Measurements from ENCODE around the gene MMAA. TPM values are rescaled to one million over a fixed set of nuclear protein-coding genes. Genes with fewer than 3 reads are reported as not detected.
A peak's percentile ranks its signal among the peaks of the same experiment; 100 is the strongest.
"Not testable (repeated sequence)": the region's sequence is repeated elsewhere in the genome, so short reads cannot be mapped to it uniquely, and the experiment has no call there.

The MMAA gene
- total and polyA plus RNA-seq, 7 donors, result 3.6 to 21.9 (median 13.3) TPM

- no peaks in the 10 kb centered on the region for H3K27me3 ChIP-seq (ENCODE audit: insufficient read depth in 3 of 3, low read length in 2 of 3)
Measured at GRCh38 chr4:145619639-145619996, 433 bp downstream of the MMAA start.

DNA sequence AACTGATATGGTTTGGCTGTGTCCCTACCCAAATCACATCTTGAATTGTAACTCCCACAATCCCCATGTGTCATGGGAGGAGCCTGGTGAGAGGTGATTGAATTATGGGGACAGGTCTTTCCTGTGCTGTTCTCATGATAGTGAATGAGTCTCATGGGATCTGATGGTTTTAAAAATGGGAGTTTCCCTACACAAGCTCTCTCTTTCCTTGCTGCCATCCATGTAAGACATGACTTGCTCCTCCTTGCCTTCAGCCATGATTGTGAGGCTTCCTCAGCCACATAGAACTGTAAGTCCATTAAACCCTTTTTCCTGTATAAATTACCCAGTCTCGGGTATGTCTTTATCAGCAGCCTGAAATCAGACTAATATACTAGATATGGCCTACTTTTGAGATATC lies 2.9 kb downstream of the MMAA start:
- intact Hi-C loops (cut with DNase I), result loop anchor here in 1 of 2 donors (5.0 to 10.0 kb wide), 2 partner anchors 55 to 183 kb away; no protein-coding TSS in a partner anchor

More at GRCh38 chr4:145619639-145619996, 433 bp downstream of the MMAA start:
- TF ChIP-seq, protein P1, sequence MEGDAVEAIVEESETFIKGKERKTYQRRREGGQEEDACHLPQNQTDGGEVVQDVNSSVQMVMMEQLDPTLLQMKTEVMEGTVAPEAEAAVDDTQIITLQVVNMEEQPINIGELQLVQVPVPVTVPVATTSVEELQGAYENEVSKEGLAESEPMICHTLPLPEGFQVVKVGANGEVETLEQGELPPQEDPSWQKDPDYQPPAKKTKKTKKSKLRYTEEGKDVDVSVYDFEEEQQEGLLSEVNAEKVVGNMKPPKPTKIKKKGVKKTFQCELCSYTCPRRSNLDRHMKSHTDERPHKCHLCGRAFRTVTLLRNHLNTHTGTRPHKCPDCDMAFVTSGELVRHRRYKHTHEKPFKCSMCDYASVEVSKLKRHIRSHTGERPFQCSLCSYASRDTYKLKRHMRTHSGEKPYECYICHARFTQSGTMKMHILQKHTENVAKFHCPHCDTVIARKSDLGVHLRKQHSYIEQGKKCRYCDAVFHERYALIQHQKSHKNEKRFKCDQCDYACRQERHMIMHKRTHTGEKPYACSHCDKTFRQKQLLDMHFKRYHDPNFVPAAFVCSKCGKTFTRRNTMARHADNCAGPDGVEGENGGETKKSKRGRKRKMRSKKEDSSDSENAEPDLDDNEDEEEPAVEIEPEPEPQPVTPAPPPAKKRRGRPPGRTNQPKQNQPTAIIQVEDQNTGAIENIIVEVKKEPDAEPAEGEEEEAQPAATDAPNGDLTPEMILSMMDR (IDR thresholded peaks at IDR 0.05), result no peak
- 0 to 1% (median 1%) methylated on average over 9 of the region's 9 CpGs for WGBS, 3 donors
- H3K4me3 ChIP-seq, result peak overlapping the region; percentile 83
- intact Hi-C loops (cut with DNase I), result loop anchor here (1.0 to 10.0 kb wide), 6 partner anchors 113 to 462 kb away; partner anchors contain the start of gene SMAD1 (in 1 of the 2)
- peak; percentile 26 to 56 for DNase-seq
- no peaks in the 10 kb centered on the region for H3K9me3 ChIP-seq
- peak; percentile 63 to 69 (median 66) for ATAC-seq
- no peaks in the 10 kb centered on the region for H3K36me3 ChIP-seq (ENCODE audit: insufficient read depth in 1 of 2, low read depth in 1 of 2)
- H3K4me1 ChIP-seq, result peaks cover 37% of the 10 kb centered on the region
- H3K27ac ChIP-seq, result peak overlapping the region; percentile 95

DNA sequence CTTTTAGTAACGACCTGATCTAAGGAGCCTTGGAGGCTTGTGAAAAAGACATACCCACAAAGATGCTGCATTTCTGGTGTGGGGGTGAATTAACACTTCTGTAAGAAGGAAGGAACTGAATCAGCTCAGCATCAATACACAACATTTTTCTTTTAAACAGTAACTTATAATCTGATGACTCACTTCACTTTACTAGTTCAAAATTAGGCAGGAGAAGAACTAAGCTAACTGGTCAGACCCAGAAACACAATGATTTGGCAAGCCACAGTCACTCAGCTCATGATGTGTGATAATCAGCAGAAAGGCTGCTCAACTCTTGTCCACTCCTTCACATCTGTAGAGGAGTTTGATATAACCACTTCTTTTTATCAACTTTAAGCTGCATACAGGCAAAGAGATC lies 4.6 kb downstream of the MMAA start:
- intact Hi-C loops (cut with DNase I), result loop anchor here in 1 of 2 donors (5.0 to 10.0 kb wide), 2 partner anchors 53 to 181 kb away; no protein-coding TSS in a partner anchor
- TF ChIP-seq, protein P1 (IDR thresholded peaks at IDR 0.05), result no peak
- 87 to 97% (median 97%) methylated on average over 1 of the region's 1 CpG for WGBS, 3 donors
- H3K4me3 ChIP-seq, result no peak overlapping the region
- ATAC-seq, result no peak
- no peaks in the 10 kb centered on the region for H3K36me3 ChIP-seq (ENCODE audit: insufficient read depth in 1 of 2, low read depth in 1 of 2)
- peaks cover 17% of the 10 kb centered on the region for H3K4me1 ChIP-seq
- no peaks in the 10 kb centered on the region for H3K27me3 ChIP-seq (ENCODE audit: insufficient read depth in 3 of 3, low read length in 2 of 3)
- H3K9me3 ChIP-seq, result no peaks in the 10 kb centered on the region
- H3K27ac ChIP-seq, result no peak overlapping the region
- DNase-seq, result no peak

More for the DNA sequence above, 2.9 kb downstream of the MMAA start:
- ATAC-seq; H3K27ac ChIP-seq; H3K36me3 ChIP-seq (ENCODE audit: insufficient read depth in 1 of 2, low read depth in 1 of 2); H3K27me3 ChIP-seq (ENCODE audit: insufficient read depth in 3 of 3, low read length in 2 of 3); H3K4me3 ChIP-seq; H3K9me3 ChIP-seq; DNase-seq: not testable (repeated sequence)
- H3K4me1 ChIP-seq, result peaks cover 28% of the 10 kb centered on the region
- 93 to 97% (median 96%) methylated on average over 1 of the region's 1 CpG for WGBS, 3 donors

GRCh38 chr4:145625677-145626622 lies 6.8 kb downstream of the MMAA start:
- DNase-seq (no peak), ATAC-seq (peak in 2 of 4 donors; percentile 23 to 56)
- H3K4me3 ChIP-seq, result no peak overlapping the region
- H3K9me3 ChIP-seq, result no peaks in the 10 kb centered on the region
- no peak overlapping the region for H3K27ac ChIP-seq
- WGBS, 3 donors, result 81 to 89% (median 82%) methylated on average over 10 of the region's 10 CpGs
- intact Hi-C loops (cut with DNase I), result loop anchor here in 1 of 2 donors (10.0 kb wide), 1 partner anchor 179 kb away; no protein-coding TSS in a partner anchor
- no peaks in the 10 kb centered on the region for H3K27me3 ChIP-seq (ENCODE audit: insufficient read depth in 3 of 3, low read length in 2 of 3)
- peaks cover 6% of the 10 kb centered on the region for H3K4me1 ChIP-seq
- no peaks in the 10 kb centered on the region for H3K36me3 ChIP-seq (ENCODE audit: insufficient read depth in 1 of 2, low read depth in 1 of 2)
- TF ChIP-seq, protein P1 (IDR thresholded peaks at IDR 0.05), result no peak

DNA sequence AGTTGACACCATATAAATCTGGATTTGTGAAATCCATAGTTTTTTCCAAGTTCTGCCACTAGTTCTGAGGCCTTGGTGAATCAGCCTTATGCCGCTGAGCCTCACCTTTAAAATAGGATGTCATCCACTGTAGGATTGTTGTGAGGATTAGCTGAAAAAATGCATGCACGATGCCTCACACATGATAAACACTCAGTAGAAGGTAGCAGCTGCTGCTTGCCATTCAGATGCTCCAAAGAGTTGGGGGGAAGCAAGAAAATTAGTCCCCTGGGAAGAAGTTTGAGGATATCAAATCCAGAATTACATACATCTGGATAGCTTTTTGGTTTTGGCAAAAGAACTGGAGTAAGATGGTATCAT lies 7.4 kb downstream of the MMAA start:
- no peak for DNase-seq
- ATAC-seq, result peak in 3 of 4 donors; percentile 44 to 65 (median 50)
- intact Hi-C loops (cut with DNase I), result loop anchor here in 1 of 2 donors (10.0 kb wide), 1 partner anchor 178 kb away; no protein-coding TSS in a partner anchor
- Histone ChIP-seq H3K27ac (no peak overlapping the region), H3K4me1 (no peaks in the 10 kb centered on the region), H3K9me3 (no peaks in the 10 kb centered on the region), H3K36me3 (ENCODE audit: insufficient read depth in 1 of 2, low read depth in 1 of 2) (no peaks in the 10 kb centered on the region), H3K27me3 (ENCODE audit: insufficient read depth in 3 of 3, low read length in 2 of 3) (no peaks in the 10 kb centered on the region), H3K4me3 (no peak overlapping the region)
- TF ChIP-seq, protein P1 (IDR thresholded peaks at IDR 0.05), result no peak
- 41 to 51% (median 48%) methylated on average over 2 of the region's 2 CpGs for WGBS, 3 donors
